SK-N-SH (cell line): ENCODE data around the gene GORASP1.

Experiments used
- MXI1 ChIP-seq: IDR thresholded peaks from 2 replicates; pipeline ENCODE4 v1.6.1; 2012; ENCODE audit warnings: mild to moderate bottlenecking, low read depth, low read length, improper control_type of control experiment
- RAD21 ChIP-seq: IDR thresholded peaks from 2 replicates; pipeline ENCODE4 v1.6.1; 2012; ENCODE audit warnings: mild to moderate bottlenecking, low read length
- REST ChIP-seq: IDR thresholded peaks from 2 replicates; pipeline ENCODE4 v1.6.1; 2012; ENCODE audit warnings: mild to moderate bottlenecking, low read depth, low read length, moderate library complexity
- TAF1 ChIP-seq: IDR thresholded peaks from 2 replicates; pipeline ENCODE4 v1.6.1; 2012; ENCODE audit warnings: low read depth, mild to moderate bottlenecking, low read length, moderate library complexity, borderline replicate concordance
- TCF12 ChIP-seq: IDR thresholded peaks from 2 replicates; pipeline ENCODE4 v1.4.0; 2012
- TF ChIP-seq, protein P1 (sequence below): IDR thresholded peaks from 2 replicates; pipeline ENCODE4 v1.4.0; 2012; ENCODE audit warnings: low read depth
- TF ChIP-seq, protein P2 (sequence below): fragments of 200-600 bp; sonication (generic); IDR thresholded peaks from 2 replicates; pipeline ENCODE4 v1.6.1; 2017; ENCODE audit warnings: antibody characterized with exemption, mild to moderate bottlenecking, moderate library complexity

- TF ChIP-seq RAD21 = no peak
- no peak for TF ChIP-seq REST
- TF ChIP-seq, protein P1, sequence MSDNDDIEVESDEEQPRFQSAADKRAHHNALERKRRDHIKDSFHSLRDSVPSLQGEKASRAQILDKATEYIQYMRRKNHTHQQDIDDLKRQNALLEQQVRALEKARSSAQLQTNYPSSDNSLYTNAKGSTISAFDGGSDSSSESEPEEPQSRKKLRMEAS = no peak
- TF ChIP-seq MXI1 = no peak
- no peak for TF ChIP-seq TAF1
- TF ChIP-seq, protein P2, sequence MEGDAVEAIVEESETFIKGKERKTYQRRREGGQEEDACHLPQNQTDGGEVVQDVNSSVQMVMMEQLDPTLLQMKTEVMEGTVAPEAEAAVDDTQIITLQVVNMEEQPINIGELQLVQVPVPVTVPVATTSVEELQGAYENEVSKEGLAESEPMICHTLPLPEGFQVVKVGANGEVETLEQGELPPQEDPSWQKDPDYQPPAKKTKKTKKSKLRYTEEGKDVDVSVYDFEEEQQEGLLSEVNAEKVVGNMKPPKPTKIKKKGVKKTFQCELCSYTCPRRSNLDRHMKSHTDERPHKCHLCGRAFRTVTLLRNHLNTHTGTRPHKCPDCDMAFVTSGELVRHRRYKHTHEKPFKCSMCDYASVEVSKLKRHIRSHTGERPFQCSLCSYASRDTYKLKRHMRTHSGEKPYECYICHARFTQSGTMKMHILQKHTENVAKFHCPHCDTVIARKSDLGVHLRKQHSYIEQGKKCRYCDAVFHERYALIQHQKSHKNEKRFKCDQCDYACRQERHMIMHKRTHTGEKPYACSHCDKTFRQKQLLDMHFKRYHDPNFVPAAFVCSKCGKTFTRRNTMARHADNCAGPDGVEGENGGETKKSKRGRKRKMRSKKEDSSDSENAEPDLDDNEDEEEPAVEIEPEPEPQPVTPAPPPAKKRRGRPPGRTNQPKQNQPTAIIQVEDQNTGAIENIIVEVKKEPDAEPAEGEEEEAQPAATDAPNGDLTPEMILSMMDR = no peak
- no peak for TF ChIP-seq TCF12
Measured at GRCh38 chr3:39128951-39129350, 21.5 kb upstream of the GORASP1 start.
